Heart left ventricle (tissue), 16 donors: ENCODE results near the gene SPTLC2. TPM values are rescaled to one million over a fixed set of nuclear protein-coding genes. Genes with fewer than 3 reads are reported as not detected.

Experiments
- ATAC-seq, 4 donors: fragments of 200-7000 bp; cut with Tn5 transposase; one replicate each; pipeline ENCODE4 v1.9.1; 2020 to 2022; ENCODE audit warnings: moderate library complexity in 4 of 4, mild to moderate bottlenecking in 3 of 4, moderate number of reproducible peaks in 1 of 4
- DNase-seq, 5 donors: peaks; one replicate each; pipeline ENCODE4 v3.0.0-alpha.2; 2020
- H3K27ac ChIP-seq, 12 donors: fragments of 200-600 bp; sonication (generic) in 4 of 12; one replicate each; pipeline versions ENCODE4 v1.5.0 to v1.8.0; 2016 to 2022; ENCODE audit warnings: mild to moderate bottlenecking in 2 of 12
- H3K27me3 ChIP-seq, 9 donors: fragments of 200-600 bp; sonication (generic) in 2 of 9; one replicate each; pipeline versions ENCODE4 v1.5.1 to v1.8.0; 2016 to 2022; ENCODE audit warnings: mild to moderate bottlenecking in 3 of 9
- H3K36me3 ChIP-seq, 9 donors: fragments of 200-600 bp; sonication (generic) in 2 of 9; one replicate each; pipeline versions ENCODE4 v1.5.0 to v1.8.0; 2018 to 2022; ENCODE audit warnings: mild to moderate bottlenecking in 2 of 9
- H3K4me1 ChIP-seq, 12 donors: fragments of 200-600 bp; sonication (generic) in 4 of 12; one replicate each; pipeline versions ENCODE4 v1.5.0 to v1.8.0; 2016 to 2022; ENCODE audit warnings: mild to moderate bottlenecking in 3 of 12
- H3K4me3 ChIP-seq, 12 donors: fragments of 200-600 bp; sonication (generic) in 4 of 12; one replicate each; pipeline versions ENCODE4 v1.5.0 to v1.8.0; 2017 to 2022; ENCODE audit warnings: mild to moderate bottlenecking in 9 of 12, moderate library complexity in 4 of 12
- H3K9me3 ChIP-seq, 12 donors: fragments of 200-600 bp; sonication (generic) in 4 of 12; one replicate each; pipeline versions ENCODE4 v1.5.0 to v1.8.0; 2016 to 2022; ENCODE audit warnings: mild to moderate bottlenecking in 1 of 12
- CTCF ChIP-seq, 12 donors: fragments of 200-600 bp; sonication (generic) in 4 of 12; IDR thresholded peaks; one replicate each; pipeline versions ENCODE4 v1.5.0 to v1.8.0; 2018 to 2022; ENCODE audit warnings: antibody characterized with exemption in 12 of 12, mild to moderate bottlenecking in 5 of 12
- POLR2A ChIP-seq, 2 donors: fragments of 450-650 bp; IDR thresholded peaks; one replicate each; pipeline ENCODE4 v1.6.1; 2017; ENCODE audit warnings: antibody characterized with exemption in 2 of 2, mild to moderate bottlenecking in 2 of 2, moderate library complexity in 2 of 2
- WGBS, 4 donors: extraction: QIAGEN DNeasy Blood & Tissue Kit in 2 of 4; methylation state at CpG; one replicate each; pipeline versions ENCODE4 v1.1.5 to v1.1.7; 2013 to 2018; 5-methylcytosine and 5-hydroxymethylcytosine counted together
- intact Hi-C, 10 donors: fragments of 100-400 bp; cut with DNase I; formaldehyde crosslinking; loops; one replicate each; pipeline versions ENCODE4 v1.11.1 to v1.14.2; 2022
- polyA plus RNA-seq, 2 donors: library from polyadenylated mRNA; stranded (reverse); fragments of 200-250 nt; gene quantifications; one replicate each; pipeline ENCODE4 v1.2.3, GENCODE V29; 2013
- total RNA-seq, 9 donors: library from RNA; depleted of rRNA in 2 of 9; stranded (reverse); fragments of >200 nt in 2 of 9; fragmentation: NEBNext Ultra II Directional in 3 of 9; extraction: Animal tissue kit (Norgen Biotek cat#: 25700) in 3 of 9; gene quantifications; one replicate each; pipeline versions ENCODE4 v1.1.0 to v1.2.4, GENCODE V29; 2016 to 2023
- donor health status: ischemic (EF 13 %, LVEDD 7.1; RV severe dilation, severe dysfunction).
- donor health status: healthy with polysubstance abuse.
- donor health status: DM: no; HTN: yes; CAD: no.
- donor health status: DM: no; HTN: no; CAD: no.
- donor health status: ischemic (EF 25% LVEDD 6.9; RV normal size, moderate dysfunction).
- donor health status: ischemic (EF 25% LVEDD 5.7; RV mildly dilated, moderate dysfunction).
- donor health status: healthy.
- donor health status: DM: yes; HTN: yes; CAD: no.
- donor health status: ischemic (EF 35%, LVEDD 5.7; RV mildly dilated, moderate dysfunction).
- donor health status: nonischemic (EF 11% LVEDD 7.7; RV severe dilation, severe dysfunction).
- donor health status: DM: yes; HTN: yes; CAD: no.
- donor health status: PGD.
- donor health status: ischemic (EF 29% LVEDD 5.4; RV normal size, mild dysfunction).
- donor health status: nonischemic (EF 23%, LVEDD 6.1; RV moderate dilation, normal function).

SPTLC2 gene
- total and polyA plus RNA-seq, 11 donors = 3.8 to 25.2 (median 11.2) TPM

- TF ChIP-seq CTCF (IDR thresholded peaks at IDR 0.05) (no peak), POLR2A (IDR thresholded peaks at IDR 0.05) (no peak)
- no peaks in the 10 kb centered on the region for H3K9me3 ChIP-seq
- intact Hi-C loops = no loop called here
- no peaks in the 10 kb centered on the region for H3K27me3 ChIP-seq
- ATAC-seq = peak; percentile 34 to 58 (median 44)
- peaks cover 0 to 4% (median 0%) of the 10 kb centered on the region in 12 donors for H3K4me1 ChIP-seq
- no peaks in the 10 kb centered on the region for H3K36me3 ChIP-seq
- no peak overlapping the region for H3K4me3 ChIP-seq
- WGBS, 4 donors = 75 to 82% (median 77%) methylated on average over 1 of the region's 1 CpG
- H3K27ac ChIP-seq = no peak overlapping the region
- DNase-seq = peak in 2 of 5 donors; percentile 15 to 34
These were observed 6.8 kb upstream of the SPTLC2 start for GRCh38 chr14:77623201-77623600.

- 26 to 56% (median 48%) methylated on average over 1 of the region's 1 CpG for WGBS, 4 donors
- ATAC-seq (no peak), DNase-seq (no peak)
- H3K27ac ChIP-seq = no peak overlapping the region
- H3K4me3 ChIP-seq = no peak overlapping the region
- peaks cover 0 to 8% (median 0%) of the 10 kb centered on the region in 12 donors for H3K4me1 ChIP-seq
- no peak for TF ChIP-seq POLR2A (IDR thresholded peaks at IDR 0.05)
- no peak for TF ChIP-seq CTCF (IDR thresholded peaks at IDR 0.05)
- intact Hi-C loops = no loop called here
- no peaks in the 10 kb centered on the region for H3K9me3 ChIP-seq
- H3K27me3 ChIP-seq = no peaks in the 10 kb centered on the region
- H3K36me3 ChIP-seq = no peaks in the 10 kb centered on the region
These were observed 6.0 kb upstream of the SPTLC2 start for GRCh38 chr14:77622366-77622961.

- no peaks in the 10 kb centered on the region for H3K9me3 ChIP-seq
- H3K27ac ChIP-seq = no peak overlapping the region
- no peaks in the 10 kb centered on the region for H3K36me3 ChIP-seq
- DNase-seq (no peak), ATAC-seq (no peak)
- WGBS, 4 donors = 88 to 93% (median 91%) methylated on average over 16 of the region's 16 CpGs
- H3K4me3 ChIP-seq = no peak overlapping the region
- TF ChIP-seq CTCF (IDR thresholded peaks at IDR 0.05) = no peak
- H3K4me1 ChIP-seq = peaks cover 0 to 15% (median 6%) of the 10 kb centered on the region in 12 donors
- intact Hi-C loops = no loop called here
- no peaks in the 10 kb centered on the region for H3K27me3 ChIP-seq
These were observed 3.9 kb upstream of the SPTLC2 start for GRCh38 chr14:77620222-77620870.

GRCh38 chr14:77618381-77618970, 2.0 kb upstream of the SPTLC2 start:
- Histone ChIP-seq H3K36me3 (no peaks in the 10 kb centered on the region), H3K4me3 (no peak overlapping the region), H3K27ac (peak overlapping the region in 1 of 12 donors; percentile 38), H3K27me3 (no peaks in the 10 kb centered on the region), H3K9me3 (no peaks in the 10 kb centered on the region), H3K4me1 (peaks cover 0 to 32% (median 13%) of the 10 kb centered on the region in 12 donors)
- WGBS, 4 donors = 82 to 93% (median 88%) methylated on average over 6 of the region's 6 CpGs
- ATAC-seq (no peak), DNase-seq (no peak)
- TF ChIP-seq POLR2A (IDR thresholded peaks at IDR 0.05) (no peak), CTCF (IDR thresholded peaks at IDR 0.05) (no peak)
- intact Hi-C loops = loop anchor here in 3 of 10 donors (5.0 to 10.0 kb wide), 4 partner anchors 61 to 161 kb away; partner anchors contain the start of genes AHSA1 (in 1 of the 3) and VIPAS39 (in 1 of the 3)
